ENCODE data around the gene IP6K3.

- TF ChIP-seq POLR2A (IDR thresholded peaks at IDR 0.05) (no peak), EP300 (IDR thresholded peaks at IDR 0.05) (no peak), POLR2AphosphoS5 (IDR thresholded peaks at IDR 0.05) (no peak)
- TF ChIP-seq, protein P1, sequence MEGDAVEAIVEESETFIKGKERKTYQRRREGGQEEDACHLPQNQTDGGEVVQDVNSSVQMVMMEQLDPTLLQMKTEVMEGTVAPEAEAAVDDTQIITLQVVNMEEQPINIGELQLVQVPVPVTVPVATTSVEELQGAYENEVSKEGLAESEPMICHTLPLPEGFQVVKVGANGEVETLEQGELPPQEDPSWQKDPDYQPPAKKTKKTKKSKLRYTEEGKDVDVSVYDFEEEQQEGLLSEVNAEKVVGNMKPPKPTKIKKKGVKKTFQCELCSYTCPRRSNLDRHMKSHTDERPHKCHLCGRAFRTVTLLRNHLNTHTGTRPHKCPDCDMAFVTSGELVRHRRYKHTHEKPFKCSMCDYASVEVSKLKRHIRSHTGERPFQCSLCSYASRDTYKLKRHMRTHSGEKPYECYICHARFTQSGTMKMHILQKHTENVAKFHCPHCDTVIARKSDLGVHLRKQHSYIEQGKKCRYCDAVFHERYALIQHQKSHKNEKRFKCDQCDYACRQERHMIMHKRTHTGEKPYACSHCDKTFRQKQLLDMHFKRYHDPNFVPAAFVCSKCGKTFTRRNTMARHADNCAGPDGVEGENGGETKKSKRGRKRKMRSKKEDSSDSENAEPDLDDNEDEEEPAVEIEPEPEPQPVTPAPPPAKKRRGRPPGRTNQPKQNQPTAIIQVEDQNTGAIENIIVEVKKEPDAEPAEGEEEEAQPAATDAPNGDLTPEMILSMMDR (IDR thresholded peaks at IDR 0.05): no peak
These were observed 61.7 kb downstream of the IP6K3 start for GRCh38 chr6:33684983-33685382.
